Measurements from ENCODE around the gene GLOD5. TPM values are rescaled to one million over a fixed set of nuclear protein-coding genes. Genes with fewer than 3 reads are reported as not detected.
A peak's percentile ranks its signal among the peaks of the same experiment; 100 is the strongest.

GLOD5 gene
- total RNA-seq, 1 donor from 2014 or later = not detected

GRCh38 chrX:48798318-48798717 is 36.8 kb downstream of the GLOD5 start:
- Mint-ChIP-seq H3K4me3 (ENCODE audit: unreplicated experiment) (no peak overlapping the region), H3K27me3 (ENCODE audit: unreplicated experiment) (peaks cover 6% of the 10 kb centered on the region), H3K36me3 (ENCODE audit: unreplicated experiment) (no peaks in the 10 kb centered on the region), H3K9me3 (ENCODE audit: unreplicated experiment) (peaks cover 12% of the 10 kb centered on the region), H3K27ac (ENCODE audit: unreplicated experiment) (no peak overlapping the region), H3K4me1 (ENCODE audit: low read depth, unreplicated experiment) (peaks cover 3% of the 10 kb centered on the region)
- TF ChIP-seq, protein P1, sequence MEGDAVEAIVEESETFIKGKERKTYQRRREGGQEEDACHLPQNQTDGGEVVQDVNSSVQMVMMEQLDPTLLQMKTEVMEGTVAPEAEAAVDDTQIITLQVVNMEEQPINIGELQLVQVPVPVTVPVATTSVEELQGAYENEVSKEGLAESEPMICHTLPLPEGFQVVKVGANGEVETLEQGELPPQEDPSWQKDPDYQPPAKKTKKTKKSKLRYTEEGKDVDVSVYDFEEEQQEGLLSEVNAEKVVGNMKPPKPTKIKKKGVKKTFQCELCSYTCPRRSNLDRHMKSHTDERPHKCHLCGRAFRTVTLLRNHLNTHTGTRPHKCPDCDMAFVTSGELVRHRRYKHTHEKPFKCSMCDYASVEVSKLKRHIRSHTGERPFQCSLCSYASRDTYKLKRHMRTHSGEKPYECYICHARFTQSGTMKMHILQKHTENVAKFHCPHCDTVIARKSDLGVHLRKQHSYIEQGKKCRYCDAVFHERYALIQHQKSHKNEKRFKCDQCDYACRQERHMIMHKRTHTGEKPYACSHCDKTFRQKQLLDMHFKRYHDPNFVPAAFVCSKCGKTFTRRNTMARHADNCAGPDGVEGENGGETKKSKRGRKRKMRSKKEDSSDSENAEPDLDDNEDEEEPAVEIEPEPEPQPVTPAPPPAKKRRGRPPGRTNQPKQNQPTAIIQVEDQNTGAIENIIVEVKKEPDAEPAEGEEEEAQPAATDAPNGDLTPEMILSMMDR (IDR thresholded peaks at IDR 0.05; ENCODE audit: partially characterized antibody, unreplicated experiment) = no peak
- no peak for DNase-seq

GRCh38 chrX:48800574-48801279 is 39.2 kb downstream of the GLOD5 start:
- H3K4me3 Mint-ChIP-seq (ENCODE audit: unreplicated experiment) = peak overlapping the region; percentile 95
- H3K36me3 Mint-ChIP-seq (ENCODE audit: unreplicated experiment) = no peaks in the 10 kb centered on the region
- H3K27me3 Mint-ChIP-seq (ENCODE audit: unreplicated experiment) = peaks cover 6% of the 10 kb centered on the region
- H3K9me3 Mint-ChIP-seq (ENCODE audit: unreplicated experiment) = peaks cover 9% of the 10 kb centered on the region
- TF ChIP-seq, protein P1 (IDR thresholded peaks at IDR 0.05; ENCODE audit: partially characterized antibody, unreplicated experiment) = no peak
- peak overlapping the region; percentile 96 for H3K27ac Mint-ChIP-seq (ENCODE audit: unreplicated experiment)
- H3K4me1 Mint-ChIP-seq (ENCODE audit: low read depth, unreplicated experiment) = no peaks in the 10 kb centered on the region
- DNase-seq = no peak

DNA sequence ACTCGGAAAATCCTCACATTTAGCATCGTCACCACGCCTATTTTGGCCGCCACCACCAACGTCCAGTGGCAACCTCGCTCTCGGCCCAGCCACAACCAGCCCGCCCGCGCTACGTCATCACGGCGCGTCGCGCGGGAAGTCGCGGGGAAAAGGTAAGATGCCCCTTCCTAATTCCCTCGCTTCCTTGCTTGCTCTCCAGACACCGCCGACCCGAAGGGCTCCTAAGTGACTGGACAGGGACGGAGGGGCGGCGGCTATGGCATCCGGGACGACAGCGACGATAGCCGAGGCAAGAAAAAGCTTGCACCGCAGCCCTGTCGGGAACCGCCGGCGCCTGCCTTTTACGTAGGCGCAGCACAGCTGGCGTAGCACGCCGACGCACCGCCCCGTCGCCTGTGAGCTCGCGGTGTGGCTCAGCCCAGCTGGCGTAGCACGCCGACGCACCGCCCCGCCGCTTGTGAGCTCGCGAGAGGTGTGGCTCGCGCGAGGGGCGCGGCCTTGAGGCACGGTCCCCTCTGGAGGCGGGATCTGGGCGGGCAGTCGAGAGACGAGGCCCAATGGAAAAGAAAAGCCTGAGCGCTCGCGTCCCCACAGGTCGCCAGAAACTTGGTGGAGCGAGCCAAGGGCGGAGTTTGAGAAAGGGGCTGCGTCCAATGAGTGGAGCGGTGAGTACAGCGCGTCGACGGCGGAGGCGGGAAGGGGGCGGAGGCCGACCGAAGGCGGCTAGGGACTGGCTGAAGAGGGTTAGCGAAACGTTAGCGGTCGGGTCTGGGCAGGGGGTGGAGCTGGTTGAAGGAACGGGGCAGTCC is 39.9 kb downstream of the GLOD5 start, which contains the start of gene HDAC6:
Gene HDAC6, plus strand, starts transcription at position 788 of the 809 bp plus-strand sequence. CDS start 626 bp downstream, outside the sequence.
- H3K27me3 Mint-ChIP-seq (ENCODE audit: unreplicated experiment) = peaks cover 8% of the 10 kb centered on the region

GRCh38 chrX:48802089-48802904 is 40.8 kb downstream of the GLOD5 start:
- Mint-ChIP-seq H3K4me3 (ENCODE audit: unreplicated experiment) (peak overlapping the region; percentile 95), H3K4me1 (ENCODE audit: low read depth, unreplicated experiment) (no peaks in the 10 kb centered on the region), H3K36me3 (ENCODE audit: unreplicated experiment) (no peaks in the 10 kb centered on the region), H3K9me3 (ENCODE audit: unreplicated experiment) (peaks cover 9% of the 10 kb centered on the region), H3K27ac (ENCODE audit: unreplicated experiment) (peak overlapping the region; percentile 93), H3K27me3 (ENCODE audit: unreplicated experiment) (peaks cover 8% of the 10 kb centered on the region)
- peak; percentile 75 for DNase-seq
- TF ChIP-seq, protein P1 (IDR thresholded peaks at IDR 0.05; ENCODE audit: partially characterized antibody, unreplicated experiment) = no peak

More for the DNA sequence above, 39.9 kb downstream of the GLOD5 start, which contains the start of gene HDAC6:
- DNase-seq = peak; percentile 91
- Mint-ChIP-seq H3K27ac (ENCODE audit: unreplicated experiment) (peak within 1 kb of the TSS; percentile 96), H3K4me1 (ENCODE audit: low read depth, unreplicated experiment) (no peaks in the 10 kb centered on the region), H3K4me3 (ENCODE audit: unreplicated experiment) (peak within 1 kb of the TSS; percentile 95), H3K36me3 (ENCODE audit: unreplicated experiment) (no peaks in the 10 kb centered on the region), H3K9me3 (ENCODE audit: unreplicated experiment) (peaks cover 9% of the 10 kb centered on the region)
- TF ChIP-seq, protein P1 (IDR thresholded peaks at IDR 0.05; ENCODE audit: partially characterized antibody, unreplicated experiment) = no peak
